ENCODE results near the gene HPSE2. TPM values are rescaled to one million over a fixed set of nuclear protein-coding genes. Genes with fewer than 3 reads are reported as not detected.

HPSE2 gene
- total RNA-seq, 1 donor from 2014 or later, result not detected

DNA sequence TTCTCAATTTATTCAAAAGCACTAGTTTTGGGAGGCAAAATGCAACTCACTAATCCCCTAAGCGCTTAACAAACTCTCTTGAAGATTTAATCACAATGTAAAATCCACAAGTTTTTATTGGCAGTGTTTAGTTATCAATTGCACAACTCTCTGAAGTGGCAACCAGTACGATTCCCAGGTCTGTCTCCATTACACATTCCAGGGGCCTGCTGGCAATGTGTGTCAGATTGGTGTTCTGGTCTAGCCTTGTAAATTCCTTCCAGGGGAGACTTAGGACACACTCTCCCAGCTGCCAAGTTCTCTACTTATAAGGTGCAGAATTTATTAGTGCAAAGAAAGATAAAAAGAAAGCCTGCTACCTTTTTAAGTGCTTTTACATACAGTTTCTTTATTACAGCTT lies 624.2 kb downstream of the HPSE2 start:
- H3K36me3 ChIP-seq (ENCODE audit: control insufficient read depth, insufficient read depth, low read length), result no peaks in the 10 kb centered on the region
- no peak overlapping the region for H3K4me3 ChIP-seq (ENCODE audit: low read depth, low read length)
- no peaks in the 10 kb centered on the region for H3K27me3 ChIP-seq (ENCODE audit: control insufficient read depth, insufficient read depth, low read length)
- no peak for DNase-seq (ENCODE audit: low read depth)
- no peak for FAIRE-seq
- TF ChIP-seq, protein P1, sequence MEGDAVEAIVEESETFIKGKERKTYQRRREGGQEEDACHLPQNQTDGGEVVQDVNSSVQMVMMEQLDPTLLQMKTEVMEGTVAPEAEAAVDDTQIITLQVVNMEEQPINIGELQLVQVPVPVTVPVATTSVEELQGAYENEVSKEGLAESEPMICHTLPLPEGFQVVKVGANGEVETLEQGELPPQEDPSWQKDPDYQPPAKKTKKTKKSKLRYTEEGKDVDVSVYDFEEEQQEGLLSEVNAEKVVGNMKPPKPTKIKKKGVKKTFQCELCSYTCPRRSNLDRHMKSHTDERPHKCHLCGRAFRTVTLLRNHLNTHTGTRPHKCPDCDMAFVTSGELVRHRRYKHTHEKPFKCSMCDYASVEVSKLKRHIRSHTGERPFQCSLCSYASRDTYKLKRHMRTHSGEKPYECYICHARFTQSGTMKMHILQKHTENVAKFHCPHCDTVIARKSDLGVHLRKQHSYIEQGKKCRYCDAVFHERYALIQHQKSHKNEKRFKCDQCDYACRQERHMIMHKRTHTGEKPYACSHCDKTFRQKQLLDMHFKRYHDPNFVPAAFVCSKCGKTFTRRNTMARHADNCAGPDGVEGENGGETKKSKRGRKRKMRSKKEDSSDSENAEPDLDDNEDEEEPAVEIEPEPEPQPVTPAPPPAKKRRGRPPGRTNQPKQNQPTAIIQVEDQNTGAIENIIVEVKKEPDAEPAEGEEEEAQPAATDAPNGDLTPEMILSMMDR (IDR thresholded peaks at IDR 0.05; ENCODE audit: insufficient read depth, low read length, severe bottlenecking), result no peak

DNA sequence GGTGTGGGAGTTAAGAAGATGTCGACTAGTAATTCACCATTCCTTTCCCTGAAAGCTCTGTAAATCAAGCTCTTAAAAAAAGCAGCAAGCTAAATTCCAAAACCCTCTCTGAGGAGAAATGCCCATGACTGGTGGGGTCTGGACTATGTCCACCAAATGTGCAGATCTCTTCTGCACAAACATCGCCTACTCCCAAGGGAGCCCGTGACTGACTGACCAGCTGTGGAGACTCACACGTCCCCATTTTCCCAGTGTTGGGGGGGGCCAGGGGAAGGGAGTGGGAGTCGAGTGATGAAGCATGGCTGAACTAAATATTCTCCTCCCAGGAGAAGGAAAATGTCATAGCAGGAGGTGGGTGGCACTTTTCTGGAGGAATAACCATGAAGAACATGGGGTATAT lies 624.8 kb downstream of the HPSE2 start:
- DNase-seq (ENCODE audit: low read depth) (no peak), FAIRE-seq (no peak)
- Histone ChIP-seq H3K4me3 (ENCODE audit: low read depth, low read length) (no peak overlapping the region), H3K27me3 (ENCODE audit: control insufficient read depth, insufficient read depth, low read length) (no peaks in the 10 kb centered on the region), H3K36me3 (ENCODE audit: control insufficient read depth, insufficient read depth, low read length) (no peaks in the 10 kb centered on the region)
- TF ChIP-seq, protein P1 (IDR thresholded peaks at IDR 0.05; ENCODE audit: insufficient read depth, low read length, severe bottlenecking), result no peak

DNA sequence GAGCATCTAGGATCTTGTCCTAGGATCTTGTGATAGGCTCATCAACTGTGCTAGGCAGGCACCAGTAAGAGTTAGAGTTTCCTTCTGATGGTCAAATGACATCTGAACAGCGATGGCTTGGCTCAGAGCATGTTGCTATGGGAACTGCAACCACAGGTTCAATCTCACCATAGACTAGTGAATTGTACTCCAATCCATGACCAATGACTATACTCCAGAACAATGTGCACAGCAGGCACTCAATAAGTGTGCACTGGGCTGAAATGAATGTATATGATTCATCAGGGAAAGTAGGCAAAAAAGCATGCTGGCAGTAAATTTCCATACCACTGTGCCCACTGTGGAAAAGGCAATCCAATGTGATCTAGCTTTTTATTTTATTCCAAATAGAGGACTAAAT lies 625.4 kb downstream of the HPSE2 start:
- DNase-seq (ENCODE audit: low read depth), result peak; percentile 4

DNA sequence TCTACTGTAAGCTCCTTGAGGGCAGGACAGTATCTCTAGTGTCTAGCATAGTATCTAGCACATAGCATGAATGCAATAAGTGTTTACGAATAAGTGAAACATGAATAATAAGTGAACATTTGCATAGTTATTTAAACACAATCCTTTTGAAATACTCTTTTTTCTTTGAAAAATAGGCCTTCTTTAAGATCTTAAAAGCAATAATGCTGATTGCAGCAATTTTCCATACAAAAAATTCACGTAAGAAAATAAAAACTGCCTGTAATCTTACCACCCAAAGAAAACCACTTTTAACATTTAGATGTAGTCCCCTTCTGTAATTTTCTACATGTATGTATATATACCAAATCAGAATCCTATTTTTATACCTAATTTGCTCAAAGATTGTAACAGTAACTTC lies 626.4 kb downstream of the HPSE2 start:
- FAIRE-seq, result no peak
- H3K27me3 ChIP-seq (ENCODE audit: control insufficient read depth, insufficient read depth, low read length), result no peaks in the 10 kb centered on the region
- TF ChIP-seq, protein P1 (IDR thresholded peaks at IDR 0.05; ENCODE audit: insufficient read depth, low read length, severe bottlenecking), result no peak

More for the DNA sequence above, 625.4 kb downstream of the HPSE2 start:
- TF ChIP-seq, protein P1 (IDR thresholded peaks at IDR 0.05; ENCODE audit: insufficient read depth, low read length, severe bottlenecking), result no peak
- H3K4me3 ChIP-seq (ENCODE audit: low read depth, low read length), result no peak overlapping the region
- no peaks in the 10 kb centered on the region for H3K36me3 ChIP-seq (ENCODE audit: control insufficient read depth, insufficient read depth, low read length)
- no peak for FAIRE-seq
- H3K27me3 ChIP-seq (ENCODE audit: control insufficient read depth, insufficient read depth, low read length), result no peaks in the 10 kb centered on the region

DNA sequence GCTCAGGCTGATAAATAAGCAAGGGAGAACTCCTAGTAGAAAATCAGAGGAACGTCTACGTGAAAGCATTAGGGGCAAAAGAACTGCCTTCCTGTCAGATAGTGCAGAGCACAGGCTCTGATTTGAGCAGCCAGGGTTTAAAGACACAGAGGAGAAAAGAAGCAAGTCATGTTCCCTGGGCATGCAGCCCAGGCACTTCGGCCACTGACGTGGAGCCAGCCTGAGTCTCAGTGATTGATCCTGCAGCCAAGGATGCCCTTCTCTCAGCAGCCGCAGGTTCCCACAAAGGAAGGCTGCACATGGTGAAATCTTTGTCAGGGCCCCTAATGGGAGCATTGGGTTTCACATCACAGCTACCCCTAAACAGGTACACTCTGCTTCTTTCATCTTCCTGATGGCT lies 627.2 kb downstream of the HPSE2 start:
- TF ChIP-seq, protein P1 (IDR thresholded peaks at IDR 0.05; ENCODE audit: insufficient read depth, low read length, severe bottlenecking), result no peak
- Histone ChIP-seq H3K27me3 (ENCODE audit: control insufficient read depth, insufficient read depth, low read length) (no peaks in the 10 kb centered on the region), H3K36me3 (ENCODE audit: control insufficient read depth, insufficient read depth, low read length) (no peaks in the 10 kb centered on the region), H3K4me3 (ENCODE audit: low read depth, low read length) (no peak overlapping the region)
- DNase-seq (ENCODE audit: low read depth) (no peak), FAIRE-seq (no peak)

More for the DNA sequence above, 626.4 kb downstream of the HPSE2 start:
- no peaks in the 10 kb centered on the region for H3K36me3 ChIP-seq (ENCODE audit: control insufficient read depth, insufficient read depth, low read length)
- H3K4me3 ChIP-seq (ENCODE audit: low read depth, low read length), result no peak overlapping the region
- no peak for DNase-seq (ENCODE audit: low read depth)

DNA sequence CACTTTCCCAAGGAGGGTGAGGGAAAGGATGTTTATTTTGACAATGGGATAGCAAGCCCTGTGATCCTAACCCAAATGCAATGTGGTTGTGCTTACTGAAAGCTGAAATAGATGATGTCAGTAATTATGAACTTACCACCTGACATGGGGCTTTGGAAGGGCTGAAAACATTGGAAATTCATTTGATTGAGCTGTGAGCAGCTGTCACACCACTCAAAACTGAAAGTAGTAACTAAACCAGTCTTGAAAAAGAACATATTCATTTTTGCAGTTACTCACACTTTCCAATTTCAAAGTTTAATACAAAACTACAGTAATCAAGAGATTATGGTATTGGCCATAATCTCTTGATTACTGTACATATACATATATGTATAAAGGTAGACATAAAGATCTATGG lies 633.4 kb downstream of the HPSE2 start:
- no peak for DNase-seq (ENCODE audit: low read depth)
- no peak for FAIRE-seq
- TF ChIP-seq, protein P1 (IDR thresholded peaks at IDR 0.05; ENCODE audit: insufficient read depth, low read length, severe bottlenecking), result no peak
- Histone ChIP-seq H3K27me3 (ENCODE audit: control insufficient read depth, insufficient read depth, low read length) (no peaks in the 10 kb centered on the region), H3K36me3 (ENCODE audit: control insufficient read depth, insufficient read depth, low read length) (no peaks in the 10 kb centered on the region), H3K4me3 (ENCODE audit: low read depth, low read length) (no peak overlapping the region)

Measured in bronchial epithelial cell (primary cell).